Thyroid gland (tissue), 4 donors: ENCODE data around the gene SLC30A7. TPM values are rescaled to one million over a fixed set of nuclear protein-coding genes. Genes with fewer than 3 reads are reported as not detected.

ENCODE experiments used
- DNase-seq, 2 donors: peaks; one replicate each; pipeline ENCODE4 v3.0.0-alpha.2; 2019
- H3K27ac ChIP-seq, 3 donors: fragments of 200-600 bp; sonication (generic); 1 replicate in 2 of 3; 2 replicates in 1 of 3; pipeline ENCODE4 v1.5.1; 2016 to 2019; ENCODE audit warnings: mild to moderate bottlenecking in 1 of 3, moderate library complexity in 1 of 3
- H3K27me3 ChIP-seq: fragments of 200-600 bp; sonication (generic); one replicate; pipeline ENCODE4 v1.5.1; 2019
- H3K36me3 ChIP-seq, 2 donors: fragments of 200-600 bp; sonication (generic); one replicate each; pipeline ENCODE4 v1.5.1; 2016 to 2019
- H3K4me1 ChIP-seq, 2 donors: fragments of 200-600 bp; sonication (generic); one replicate each; pipeline ENCODE4 v1.5.1; 2017 to 2019
- H3K4me3 ChIP-seq, 3 donors: fragments of 200-600 bp; sonication (generic); replicated peaks in 1 of 3; 1 replicate in 2 of 3; 2 replicates in 1 of 3; pipeline ENCODE4 v1.5.1; 2016; ENCODE audit warnings: mild to moderate bottlenecking in 1 of 3
- H3K9me3 ChIP-seq: fragments of 200-600 bp; sonication (generic); one replicate; pipeline ENCODE4 v1.5.1; 2017
- POLR2A ChIP-seq, 2 donors: fragments of 450-650 bp; IDR thresholded peaks; one replicate each; pipeline ENCODE4 v1.6.1; 2017; ENCODE audit warnings: antibody characterized with exemption in 2 of 2, mild to moderate bottlenecking in 2 of 2, moderate library complexity in 1 of 2
- WGBS, 2 donors: methylation state at CpG; one replicate each; pipeline ENCODE4 v1.1.5; 2017; 5-methylcytosine and 5-hydroxymethylcytosine counted together
- intact Hi-C: fragments of 100-400 bp; cut with DNase I; formaldehyde crosslinking; loops from one replicate; pipeline ENCODE4 v1.15.1; 2023
- total RNA-seq, 4 donors: library from RNA; depleted of rRNA; stranded (reverse); fragments of >200 nt; gene quantifications; one replicate each; pipeline ENCODE4 v1.2.3, GENCODE V29; 2016
- TF ChIP-seq, protein P1 (sequence below), 6 experiments: fragments of 200-600 bp in 3 of 6; fragments of 450-650 bp in 3 of 6; sonication (generic) in 3 of 6; IDR thresholded peaks; one replicate each; pipeline ENCODE4 v1.5.1; 2016 to 2019; ENCODE audit warnings: antibody characterized with exemption in 6 of 6, mild to moderate bottlenecking in 2 of 6, inconsistent platforms in 1 of 6, moderate library complexity in 1 of 6

Gene SLC30A7
- total RNA-seq, 4 donors from 2014 or later = 32.4 to 39.7 (median 36.1) TPM

- no peaks in the 10 kb centered on the region for H3K36me3 ChIP-seq
- no peaks in the 10 kb centered on the region for H3K27me3 ChIP-seq
- peaks cover 4 to 7% of the 10 kb centered on the region in 2 donors for H3K4me1 ChIP-seq
- no peak overlapping the region for H3K27ac ChIP-seq
- H3K4me3 ChIP-seq = no peak overlapping the region
- no peak for DNase-seq
- TF ChIP-seq, protein P1, sequence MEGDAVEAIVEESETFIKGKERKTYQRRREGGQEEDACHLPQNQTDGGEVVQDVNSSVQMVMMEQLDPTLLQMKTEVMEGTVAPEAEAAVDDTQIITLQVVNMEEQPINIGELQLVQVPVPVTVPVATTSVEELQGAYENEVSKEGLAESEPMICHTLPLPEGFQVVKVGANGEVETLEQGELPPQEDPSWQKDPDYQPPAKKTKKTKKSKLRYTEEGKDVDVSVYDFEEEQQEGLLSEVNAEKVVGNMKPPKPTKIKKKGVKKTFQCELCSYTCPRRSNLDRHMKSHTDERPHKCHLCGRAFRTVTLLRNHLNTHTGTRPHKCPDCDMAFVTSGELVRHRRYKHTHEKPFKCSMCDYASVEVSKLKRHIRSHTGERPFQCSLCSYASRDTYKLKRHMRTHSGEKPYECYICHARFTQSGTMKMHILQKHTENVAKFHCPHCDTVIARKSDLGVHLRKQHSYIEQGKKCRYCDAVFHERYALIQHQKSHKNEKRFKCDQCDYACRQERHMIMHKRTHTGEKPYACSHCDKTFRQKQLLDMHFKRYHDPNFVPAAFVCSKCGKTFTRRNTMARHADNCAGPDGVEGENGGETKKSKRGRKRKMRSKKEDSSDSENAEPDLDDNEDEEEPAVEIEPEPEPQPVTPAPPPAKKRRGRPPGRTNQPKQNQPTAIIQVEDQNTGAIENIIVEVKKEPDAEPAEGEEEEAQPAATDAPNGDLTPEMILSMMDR (IDR thresholded peaks at IDR 0.05) = no peak
- TF ChIP-seq POLR2A (IDR thresholded peaks at IDR 0.05) = no peak
- intact Hi-C loops = no loop called here
- H3K9me3 ChIP-seq = no peaks in the 10 kb centered on the region
- 94 to 98% methylated on average over 1 of the region's 1 CpG for WGBS, 2 donors
Measured at GRCh38 chr1:100891380-100891779, 4.5 kb upstream of the SLC30A7 start.

DNA sequence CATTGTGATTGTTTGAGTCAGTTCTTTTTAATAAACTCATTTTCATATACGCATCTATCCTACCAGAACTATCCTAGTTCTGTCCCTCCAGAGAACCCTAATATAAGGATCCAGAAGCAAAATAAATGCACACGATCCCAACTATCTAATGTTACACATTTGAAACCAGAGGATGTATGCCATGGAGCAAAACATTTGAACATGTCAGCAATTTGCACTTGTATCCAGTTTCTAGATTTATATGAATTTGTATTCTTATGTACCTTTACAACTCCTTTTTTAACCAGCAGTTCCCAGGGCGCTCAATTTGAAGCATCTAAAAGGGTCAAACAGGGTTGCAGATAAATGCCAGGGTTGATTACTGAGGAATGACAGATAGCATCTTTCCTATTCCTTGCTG is 3.3 kb upstream of the SLC30A7 start:
- no peak for DNase-seq
- Histone ChIP-seq H3K27ac (no peak overlapping the region), H3K4me1 (peaks cover 13 to 16% of the 10 kb centered on the region in 2 donors), H3K27me3 (no peaks in the 10 kb centered on the region), H3K9me3 (no peaks in the 10 kb centered on the region), H3K4me3 (no peak overlapping the region), H3K36me3 (no peaks in the 10 kb centered on the region)
- intact Hi-C loops = no loop called here
- TF ChIP-seq, protein P1 (IDR thresholded peaks at IDR 0.05) = no peak
- TF ChIP-seq POLR2A (IDR thresholded peaks at IDR 0.05) = no peak
- 95 to 97% methylated on average over 3 of the region's 3 CpGs for WGBS, 2 donors

DNA sequence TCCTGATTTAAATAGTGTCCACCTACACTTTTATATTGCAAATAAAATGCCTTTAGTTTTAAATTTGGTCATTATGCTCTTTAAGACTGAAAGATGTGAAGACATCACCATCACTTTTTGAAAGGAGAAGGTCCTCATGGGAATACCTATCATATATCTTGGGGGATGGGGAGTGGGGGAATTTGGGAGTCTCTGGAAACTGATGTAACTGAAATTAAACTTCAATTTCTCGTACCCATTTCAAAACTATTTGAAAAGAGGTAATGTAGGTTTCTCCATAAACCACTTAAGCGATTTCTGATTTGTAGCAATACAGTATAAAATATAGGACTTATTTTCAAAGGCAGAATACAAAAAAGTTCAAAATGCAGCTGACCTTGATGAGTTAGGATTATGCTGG is 2.2 kb upstream of the SLC30A7 start:
- TF ChIP-seq, protein P1 (IDR thresholded peaks at IDR 0.05) = no peak
- no peak for TF ChIP-seq POLR2A (IDR thresholded peaks at IDR 0.05)
- 47 to 49% methylated on average over 2 of the region's 2 CpGs for WGBS, 2 donors
- no peaks in the 10 kb centered on the region for H3K36me3 ChIP-seq
- H3K27me3 ChIP-seq = no peaks in the 10 kb centered on the region
- intact Hi-C loops = no loop called here
- H3K9me3 ChIP-seq = no peaks in the 10 kb centered on the region
- DNase-seq = no peak
- H3K4me3 ChIP-seq = no peak overlapping the region
- no peak overlapping the region for H3K27ac ChIP-seq
- H3K4me1 ChIP-seq = peaks cover 15 to 16% of the 10 kb centered on the region in 2 donors

DNA sequence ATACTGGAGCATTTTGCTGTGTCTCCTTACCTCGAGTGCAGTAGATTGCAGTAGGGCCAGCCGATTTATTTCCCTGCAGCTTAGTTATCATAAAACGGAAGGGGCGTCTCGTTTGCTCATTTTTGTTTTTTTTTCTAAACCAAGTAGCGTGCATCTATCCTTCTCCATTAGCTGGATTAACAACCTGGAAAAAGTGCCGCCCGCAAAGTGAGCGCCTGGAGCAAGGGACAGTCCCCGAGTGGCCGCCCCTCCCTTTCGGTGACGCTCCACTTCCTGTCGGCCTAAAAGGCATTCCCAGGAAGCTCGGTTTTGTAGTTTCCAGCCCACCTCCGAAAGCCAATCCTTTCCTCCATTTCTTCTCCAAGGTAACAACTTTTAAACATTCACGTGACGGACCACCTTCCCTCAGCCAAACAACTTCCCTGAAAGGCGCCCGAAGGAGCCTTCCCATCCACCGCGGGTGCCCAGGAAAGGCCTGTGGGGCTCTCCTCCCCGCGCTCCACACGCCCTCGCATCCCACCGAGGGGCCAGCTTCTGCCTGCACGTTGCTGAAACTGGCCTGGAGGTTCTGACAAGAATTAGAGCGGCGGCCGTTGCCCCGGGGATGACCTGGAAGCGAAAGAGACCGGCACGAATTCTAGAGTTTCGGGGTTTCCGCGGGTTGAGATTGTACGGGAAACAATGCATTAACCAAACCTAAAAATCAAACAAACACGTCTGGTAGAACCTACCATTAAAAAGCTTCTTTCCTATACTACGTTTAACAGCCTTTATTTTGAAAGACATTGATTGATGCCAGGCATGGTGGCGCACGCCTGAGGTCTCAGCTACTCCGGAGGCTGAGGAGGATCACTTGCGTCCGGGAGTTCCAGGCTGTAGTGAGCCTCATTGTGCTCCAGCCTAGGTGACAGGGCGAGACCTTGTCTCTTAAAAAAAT is 1.0 kb upstream of the SLC30A7 start, which contains the start of gene EXTL2:
TSS of gene EXTL2 (minus strand) at position 240 of the 937 bp plus-strand sequence. CDS start 6,085 bp downstream, outside the sequence.
- intact Hi-C loops = no loop called here
- H3K36me3 ChIP-seq = peaks cover 0 to 5% of the 10 kb centered on the region in 2 donors
- TF ChIP-seq, protein P1 (IDR thresholded peaks at IDR 0.05) = no peak
- TF ChIP-seq POLR2A (IDR thresholded peaks at IDR 0.05) = peak in 1 of 2 donors; percentile 69
- WGBS, 2 donors = 0 to 1% methylated on average over 43 to 47 of the region's 47 CpGs
- no peaks in the 10 kb centered on the region for H3K9me3 ChIP-seq
- H3K27me3 ChIP-seq = no peaks in the 10 kb centered on the region
- H3K4me3 ChIP-seq = peak within 1 kb of the TSS; percentile 48 to 99 (median 55)
- H3K4me1 ChIP-seq = peaks cover 15 to 16% of the 10 kb centered on the region in 2 donors
- peak within 1 kb of the TSS; percentile 88 to 99 (median 93) for H3K27ac ChIP-seq
- peak; percentile 96 for DNase-seq

- TF ChIP-seq, protein P1 (IDR thresholded peaks at IDR 0.05) = no peak
- peak in 1 of 2 donors; percentile 6 for TF ChIP-seq POLR2A (IDR thresholded peaks at IDR 0.05)
- WGBS, 2 donors = 1 to 2% methylated on average over 12 of the region's 12 CpGs
- Histone ChIP-seq H3K4me3 (peak overlapping the region; percentile 48 to 99 (median 55)), H3K36me3 (peaks cover 0 to 11% of the 10 kb centered on the region in 2 donors), H3K27ac (peak overlapping the region; percentile 69 to 93 (median 88)), H3K27me3 (no peaks in the 10 kb centered on the region), H3K4me1 (peaks cover 15 to 16% of the 10 kb centered on the region in 2 donors), H3K9me3 (no peaks in the 10 kb centered on the region)
- intact Hi-C loops = no loop called here
- DNase-seq = peak; percentile 9 to 14
Measured at GRCh38 chr1:100896481-100896982, 642 bp downstream of the SLC30A7 start.
